Glomerular visceral epithelial cell (primary cell): ENCODE measurements around the gene MAGEA10.
"Not testable (repeated sequence)": the region's sequence is repeated elsewhere in the genome, so short reads cannot be mapped to it uniquely, and the experiment has no call there.

Source experiments
- DNase-seq: peaks from one replicate; pipeline ENCODE4 v3.0.0-alpha.2; 2016; ENCODE audit errors: extremely low spot score

MAGEA10 gene

GRCh38 chrX:152138388-152138784 lies at the start of gene MAGEA10:
Gene MAGEA10, minus strand, starts transcription at chrX:152138577. Its CDS starts 2,957 bp downstream, at chrX:152135620.
- DNase-seq: no peak

GRCh38 chrX:152177497-152178269 lies 39.3 kb upstream of the MAGEA10 start:
- DNase-seq: no peak

- DNase-seq: no peak
These were observed 38.7 kb upstream of the MAGEA10 start for GRCh38 chrX:152177052-152177451.

- DNase-seq: not testable (repeated sequence)
These were observed 37.5 kb upstream of the MAGEA10 start for GRCh38 chrX:152175892-152176291.

GRCh38 chrX:152173923-152174322 lies 35.5 kb upstream of the MAGEA10 start:
- DNase-seq: not testable (repeated sequence)

GRCh38 chrX:152170621-152171020 lies 32.2 kb upstream of the MAGEA10 start:
- DNase-seq: no peak

- no peak for DNase-seq
These were observed 26.8 kb upstream of the MAGEA10 start for GRCh38 chrX:152165033-152165743.

- no peak for DNase-seq
These were observed 18.7 kb upstream of the MAGEA10 start for GRCh38 chrX:152157042-152157441.

GRCh38 chrX:152155766-152156310 lies 17.5 kb upstream of the MAGEA10 start:
- DNase-seq: no peak

- DNase-seq: no peak
These were observed 15.7 kb upstream of the MAGEA10 start for GRCh38 chrX:152154050-152154449.

GRCh38 chrX:152151256-152151655 lies 12.9 kb upstream of the MAGEA10 start:
- DNase-seq: no peak

- DNase-seq: no peak
These were observed 11.3 kb upstream of the MAGEA10 start for GRCh38 chrX:152149648-152150047.

- DNase-seq: no peak
These were observed 1.2 kb upstream of the MAGEA10 start for GRCh38 chrX:152139589-152139988.

- no peak for DNase-seq
These were observed 498 bp downstream of the MAGEA10 start for GRCh38 chrX:152137771-152138387.

GRCh38 chrX:152136312-152136711 lies 2.1 kb downstream of the MAGEA10 start:
- DNase-seq: no peak

- no peak for DNase-seq
These were observed 6.9 kb downstream of the MAGEA10 start for GRCh38 chrX:152131525-152131924.

- not testable (repeated sequence) for DNase-seq
These were observed 9.1 kb downstream of the MAGEA10 start for GRCh38 chrX:152129069-152129844.

GRCh38 chrX:152117305-152117704 lies 21.1 kb downstream of the MAGEA10 start:
- no peak for DNase-seq

GRCh38 chrX:152108527-152108926 lies 29.9 kb downstream of the MAGEA10 start:
- DNase-seq: no peak

- no peak for DNase-seq
These were observed 34.5 kb downstream of the MAGEA10 start for GRCh38 chrX:152103866-152104265.

- no peak for DNase-seq
These were observed 52.2 kb downstream of the MAGEA10 start for GRCh38 chrX:152086141-152086540.
